ENCODE measurements around the gene PSME1.
A peak's percentile ranks its signal among the peaks of the same experiment; 100 is the strongest.

The PSME1 gene

DNA sequence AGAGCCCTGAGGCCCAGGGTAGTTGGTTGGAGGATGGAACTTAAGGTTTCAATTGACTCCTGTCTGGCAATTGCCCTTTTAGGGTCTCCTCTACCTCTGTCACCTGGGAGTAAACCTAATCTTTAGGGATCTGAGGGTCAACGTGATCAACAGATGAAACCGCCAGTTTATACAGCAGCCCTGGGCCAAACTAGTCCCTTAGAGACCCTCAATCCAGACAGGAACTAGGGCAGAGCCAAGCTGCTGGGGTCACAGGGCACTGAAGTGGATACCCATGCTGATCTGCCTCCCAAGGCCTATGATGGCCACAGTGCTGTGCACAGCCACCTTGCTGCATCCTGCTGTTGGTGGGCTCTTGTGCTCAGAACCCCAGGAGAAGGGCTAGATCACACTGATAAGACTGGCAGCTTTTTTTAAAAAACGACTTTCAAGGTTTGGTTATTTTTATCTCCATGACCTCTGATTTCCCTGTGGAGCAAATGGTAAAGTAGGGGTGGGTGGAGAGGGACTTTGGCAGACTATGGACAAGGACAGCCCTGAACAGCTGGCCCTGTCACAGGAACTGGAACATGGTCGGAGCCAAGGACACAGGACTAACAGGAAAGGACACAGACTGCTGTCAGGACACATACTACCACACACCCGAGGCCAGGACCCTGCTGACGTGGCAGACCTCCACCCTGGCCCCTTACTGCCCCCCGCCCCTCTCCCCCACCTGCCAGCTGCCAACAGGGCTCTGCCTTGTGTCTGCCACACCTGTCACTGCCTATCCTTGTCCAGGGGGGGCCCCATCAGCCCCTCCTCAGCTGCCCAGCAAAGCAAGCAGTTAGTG lies 5.1 kb upstream of the PSME1 start:
- ATAC-seq = no peak

DNA sequence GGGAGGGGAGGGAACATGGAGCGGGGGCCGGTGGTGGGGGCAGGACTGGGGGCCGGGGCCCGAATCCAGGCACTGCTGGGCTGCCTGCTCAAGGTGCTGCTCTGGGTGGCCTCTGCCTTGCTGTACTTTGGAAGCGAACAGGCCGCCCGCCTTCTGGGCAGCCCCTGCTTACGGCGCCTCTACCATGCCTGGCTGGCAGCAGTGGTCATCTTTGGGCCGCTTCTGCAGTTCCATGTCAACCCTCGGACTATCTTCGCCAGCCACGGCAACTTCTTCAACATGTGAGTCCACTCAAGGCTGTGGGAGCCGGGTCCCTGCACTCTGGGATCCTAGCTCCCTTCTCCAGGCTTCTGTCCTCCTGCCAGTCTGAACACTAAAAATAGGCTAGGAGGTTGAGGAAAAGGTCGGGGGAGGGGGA lies 4.4 kb upstream of the PSME1 start:
- no peak for ATAC-seq

- no peak for ATAC-seq
Measured at GRCh38 chr14:24132061-24132685, 3.8 kb upstream of the PSME1 start.

GRCh38 chr14:24132976-24133375 lies 3.0 kb upstream of the PSME1 start:
- ATAC-seq = no peak

GRCh38 chr14:24133735-24134134 lies 2.3 kb upstream of the PSME1 start:
- no peak for ATAC-seq

GRCh38 chr14:24135584-24135833 lies 485 bp upstream of the PSME1 start:
- ATAC-seq = no peak

GRCh38 chr14:24136684-24137528 lies 912 bp downstream of the PSME1 start:
- ATAC-seq = no peak

- ATAC-seq = no peak
Measured at GRCh38 chr14:24137529-24138395, 1.8 kb downstream of the PSME1 start.

DNA sequence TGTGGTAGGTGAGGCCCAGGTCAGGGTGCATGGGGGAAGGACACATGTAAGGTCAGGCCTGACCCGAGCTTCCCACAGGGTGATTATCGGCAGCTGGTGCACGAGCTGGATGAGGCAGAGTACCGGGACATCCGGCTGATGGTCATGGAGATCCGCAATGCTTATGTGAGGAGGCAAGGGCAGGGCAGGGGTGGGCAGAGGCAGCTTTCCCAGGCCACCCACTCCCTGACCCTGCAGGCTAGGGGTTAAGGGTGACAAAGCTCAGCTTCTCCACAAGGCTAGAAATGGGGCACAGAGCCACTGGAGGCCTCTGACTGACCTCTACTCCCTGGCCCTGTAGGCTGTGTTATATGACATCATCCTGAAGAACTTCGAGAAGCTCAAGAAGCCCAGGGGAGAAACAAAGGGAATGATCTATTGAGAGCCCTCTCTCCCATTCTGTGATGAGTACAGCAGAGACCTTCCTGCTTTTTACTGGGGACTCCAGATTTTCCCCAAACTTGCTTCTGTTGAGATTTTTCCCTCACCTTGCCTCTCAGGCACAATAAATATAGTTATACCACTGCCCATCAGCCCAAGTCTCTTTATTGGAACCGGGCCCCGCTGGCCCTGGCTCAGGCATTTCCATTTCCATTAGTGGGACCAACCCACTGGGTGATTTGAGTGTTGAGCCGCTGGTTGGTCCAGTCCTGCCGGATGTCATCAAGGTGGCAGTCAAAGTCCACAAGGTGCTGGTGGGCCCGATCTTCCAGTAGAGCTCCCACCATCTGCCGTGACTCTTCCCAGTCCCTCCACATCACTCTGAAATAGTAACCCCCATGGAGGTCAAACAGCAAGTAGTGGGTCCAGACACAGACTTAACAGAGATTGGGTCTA lies 2.6 kb downstream of the PSME1 start:
- ATAC-seq = no peak

DNA sequence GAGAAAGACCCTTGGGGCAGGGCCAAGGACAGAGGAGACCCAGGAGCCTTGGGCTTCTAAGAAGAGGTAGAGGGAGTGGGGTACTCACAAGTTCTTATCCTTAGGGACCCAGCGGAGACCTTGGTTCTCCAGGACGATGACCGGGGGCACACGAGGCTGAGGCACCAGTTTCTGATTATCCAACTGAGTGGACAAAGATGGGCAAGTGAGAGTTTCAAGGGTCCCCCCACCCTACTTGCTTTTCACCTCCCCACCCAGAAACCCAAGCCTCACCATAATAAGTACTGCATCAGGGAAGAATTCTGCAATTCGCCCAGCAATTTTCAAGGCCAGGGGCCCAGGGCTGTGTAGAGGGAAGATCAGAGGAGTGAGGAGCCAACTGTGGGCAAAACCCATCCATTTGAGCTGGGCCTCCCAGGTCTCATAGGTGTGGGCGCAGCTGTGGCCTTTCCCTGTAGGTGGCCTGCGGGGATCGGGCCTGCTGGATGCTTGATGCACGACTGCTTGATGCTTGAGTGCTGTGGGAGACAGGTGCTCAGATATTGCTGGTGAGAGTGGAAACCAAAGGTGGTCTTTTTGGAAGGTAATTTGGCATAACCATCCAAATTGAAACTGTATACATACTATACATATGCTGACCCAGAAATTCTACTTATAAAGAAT lies 3.4 kb downstream of the PSME1 start:
- no peak for ATAC-seq

DNA sequence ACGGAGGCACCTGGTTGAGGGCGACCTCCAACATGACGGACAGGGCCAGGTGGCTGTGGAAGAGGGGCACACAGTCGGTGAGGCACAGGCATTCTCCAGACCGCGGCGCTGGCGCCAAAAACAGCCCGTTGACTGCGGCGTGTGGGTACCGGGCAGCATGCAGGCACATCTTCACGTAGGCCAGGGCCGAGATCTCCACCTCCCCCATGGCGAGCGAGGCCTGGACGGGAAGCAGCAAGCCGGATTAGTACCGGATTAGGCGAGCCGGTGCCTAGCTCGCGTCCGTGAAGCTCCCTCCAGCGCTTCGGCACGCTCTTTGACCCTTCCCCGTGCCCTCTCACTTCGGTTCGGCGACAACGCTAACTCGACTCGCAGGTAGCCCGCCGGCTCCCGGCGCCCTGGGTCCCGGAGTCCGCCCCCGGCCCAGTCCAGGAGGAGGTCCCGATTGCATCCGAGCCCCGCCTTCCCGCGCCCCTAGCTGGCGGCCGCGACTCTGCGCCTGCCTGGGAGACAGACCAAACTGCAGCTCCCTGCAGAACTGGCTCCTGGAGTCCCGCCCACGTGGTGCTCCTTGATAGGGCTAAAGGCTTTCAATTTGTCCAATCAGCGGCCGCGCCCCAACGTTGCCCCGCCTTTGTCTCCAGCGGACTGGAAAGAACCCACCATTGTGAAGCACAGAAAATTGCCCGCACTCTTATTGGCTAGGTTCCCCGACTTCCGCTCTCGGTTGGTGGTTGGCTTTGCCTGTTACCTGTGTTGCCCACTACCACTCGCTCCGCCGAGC lies 5.3 kb downstream of the PSME1 start, which contains the start of gene EMC9:
Gene EMC9 (minus strand): TSS at position 495 of the 784 bp plus-strand sequence. CDS start 287 bp downstream, at position 208.
- ATAC-seq = peak; percentile 90 to 91

- ATAC-seq = no peak
Measured at GRCh38 chr14:24143511-24143910, 7.5 kb downstream of the PSME1 start.

DNA sequence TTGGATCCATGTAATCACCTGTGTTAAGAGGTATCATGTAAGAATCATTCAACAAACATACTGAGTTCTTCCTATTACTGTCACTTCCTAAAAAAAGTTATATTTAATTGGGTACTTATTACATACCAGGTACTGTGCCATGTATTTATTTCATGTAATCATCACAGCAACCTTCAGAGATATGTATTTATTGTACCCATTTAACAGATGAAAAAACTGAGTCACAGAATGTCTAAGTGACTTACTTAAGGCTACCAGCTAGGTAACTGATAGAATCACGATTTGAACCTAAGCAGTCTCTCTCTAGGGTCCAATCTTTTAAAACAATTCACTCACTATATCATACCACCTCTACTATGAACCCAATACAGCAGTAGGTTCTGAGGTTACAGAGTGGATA lies 8.5 kb downstream of the PSME1 start:
- no peak for ATAC-seq

DNA sequence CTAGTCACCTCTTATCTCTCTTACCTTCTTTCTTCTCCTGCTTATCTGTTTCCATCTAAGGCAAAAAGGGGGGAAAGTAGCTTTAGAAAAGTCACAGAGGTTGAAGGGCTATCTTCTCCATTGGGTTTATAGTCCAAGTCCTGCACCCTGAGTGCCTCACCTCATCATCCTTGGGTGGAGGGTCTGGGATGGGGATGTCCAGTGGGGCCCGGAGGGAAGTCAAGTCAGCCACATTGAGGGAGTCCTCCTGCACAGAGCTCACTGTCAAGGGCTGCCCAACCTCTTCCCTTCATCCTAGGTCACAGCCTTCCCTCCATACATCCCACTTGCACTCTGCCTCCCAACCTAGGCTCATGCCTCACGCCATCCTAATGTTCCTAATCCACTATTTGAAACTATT lies 9.2 kb downstream of the PSME1 start:
- ATAC-seq = no peak

DNA sequence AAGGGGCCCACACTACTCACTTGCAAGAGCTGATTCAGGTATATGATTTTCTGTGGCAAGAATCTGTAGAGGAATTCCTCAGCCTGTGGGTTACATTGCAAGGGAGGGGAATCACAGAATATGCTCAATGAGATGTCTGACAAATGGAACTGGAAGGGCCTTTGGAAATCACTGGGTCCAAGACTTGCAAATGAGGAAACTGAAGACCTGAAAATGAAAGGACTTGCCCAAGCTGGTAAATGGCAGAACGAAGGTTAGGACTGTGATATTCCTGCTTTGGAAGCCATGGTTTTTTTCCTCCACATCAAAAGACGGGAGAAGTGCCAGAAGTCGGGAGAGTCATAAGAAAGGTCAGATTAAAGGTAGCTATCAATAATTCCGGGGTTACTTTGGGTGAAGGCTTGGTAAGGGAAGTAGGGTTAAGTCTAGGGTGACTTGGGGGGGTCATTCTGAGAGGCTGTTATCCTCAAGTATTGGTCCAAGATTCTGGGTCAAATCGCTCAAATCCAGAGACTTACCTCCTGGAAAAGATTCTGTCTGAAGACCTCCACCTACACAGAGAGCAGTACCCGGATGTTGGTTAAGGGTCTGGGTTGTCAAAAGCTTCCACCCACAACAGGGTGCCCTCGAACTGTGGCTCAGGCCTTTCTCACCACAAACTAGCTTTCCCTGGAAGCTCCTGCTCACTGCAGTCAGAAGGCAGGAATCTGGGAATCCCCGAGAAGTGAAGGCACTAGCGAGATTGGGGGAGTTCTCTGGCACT lies 9.9 kb downstream of the PSME1 start:
- ATAC-seq = no peak

DNA sequence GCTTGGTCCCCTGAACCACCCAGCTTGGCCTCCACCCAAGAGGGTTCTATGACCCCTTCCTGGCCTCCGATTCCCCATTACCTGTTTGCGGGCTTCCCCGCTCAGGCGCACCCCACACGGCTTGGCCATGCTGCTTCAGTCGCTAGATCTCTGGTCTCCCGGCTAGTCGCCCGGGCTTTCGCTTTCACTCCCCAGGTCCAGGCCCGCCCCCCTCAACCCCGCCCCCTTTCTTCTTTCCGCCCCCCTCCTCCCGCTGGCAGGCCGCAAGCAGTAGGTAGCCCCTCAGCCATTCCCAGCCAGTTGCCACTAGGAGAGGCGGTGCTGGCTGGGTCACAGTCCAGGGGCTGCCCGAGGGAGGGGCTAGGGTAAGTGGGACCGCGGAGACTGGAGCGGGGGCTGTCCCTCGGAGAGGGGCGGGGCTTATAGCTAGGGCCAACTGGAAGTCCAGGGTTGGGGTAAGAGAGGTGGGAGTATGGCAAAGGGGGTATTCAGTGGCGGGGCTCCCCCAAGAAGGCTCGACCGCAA lies 10.5 kb downstream of the PSME1 start, which contains the start of gene PSME2:
Gene PSME2 (minus strand): TSS at position 158 of the 525 bp plus-strand sequence. CDS start 29 bp downstream, at position 129.
- peak; percentile 67 to 70 for ATAC-seq

GRCh38 chr14:24146978-24147760 lies 11.2 kb downstream of the PSME1 start, which contains the start of gene RNF31:
Gene RNF31 (plus strand): TSS chr14:24147498. CDS start chr14:24147699, 201 bp downstream.
- peak; percentile 87 to 88 for ATAC-seq

Data from activated CD4-positive, CD25-positive, alpha-beta regulatory T cell treated with anti-CD3 and anti-CD28 coated beads, Interleukin-2, amount 50 U/mL, for 24 hours (primary cell).